Measurements from ENCODE around the gene MSL3.

Gene MSL3
- long read RNA-seq, transcript MSL3-233 (12 exons, 2,507 nt) = major isoform, 34 of 95 reads
- long read RNA-seq, transcript MSL3-201 (13 exons, 2,364 nt) = minor isoform, 10 of 95 reads
- long read RNA-seq, transcript MSL3-238 (13 exons, 2,230 nt) = minor isoform, 16 of 95 reads
- long read RNA-seq, transcript MSL3-207 (13 exons, 2,329 nt) = minor isoform, 6 of 95 reads
- long read RNA-seq, partial matches to known transcripts = 13 of 95 reads
- long read RNA-seq, other reads (novel, unspliced or antisense) = 9 of 95 reads

DNA sequence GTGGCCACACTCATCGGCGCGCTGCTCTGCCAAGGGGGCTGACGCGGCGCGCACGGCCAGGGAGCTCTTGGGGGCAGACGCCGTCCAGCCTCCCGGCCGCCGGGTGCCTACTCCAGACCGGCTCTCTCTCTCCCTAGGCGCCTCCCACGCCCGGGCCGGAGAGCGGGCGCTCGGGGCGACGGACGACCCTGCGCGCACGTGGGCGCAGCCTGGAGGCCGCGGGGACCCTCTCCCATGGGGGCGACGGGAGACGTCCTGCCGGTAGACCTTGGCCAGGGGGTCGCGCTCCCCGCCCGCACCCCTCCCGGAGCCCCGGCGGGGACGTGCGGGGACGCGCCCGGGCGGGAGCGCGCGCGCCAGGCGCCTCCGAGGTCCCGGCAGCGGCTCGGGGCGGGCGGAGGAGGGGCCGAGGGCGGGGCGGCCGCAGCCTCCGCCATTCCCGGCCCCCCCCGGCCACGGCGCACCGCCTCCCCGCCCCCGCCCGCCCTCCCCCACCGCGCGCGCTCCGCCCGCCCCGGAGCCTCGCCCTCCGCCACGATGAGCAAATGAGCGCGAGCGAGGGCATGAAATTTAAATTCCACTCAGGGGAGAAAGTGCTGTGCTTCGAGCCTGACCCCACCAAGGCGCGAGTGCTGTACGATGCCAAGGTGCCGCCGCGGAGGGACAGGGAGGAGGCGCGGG, at the start of gene MSL3:
Gene MSL3 (plus strand): TSS at position 519 of the 681 bp plus-strand sequence. CDS start 27 bp downstream, at position 546.
- no peak for TF ChIP-seq GABPA (IDR thresholded peaks at IDR 0.05; ENCODE audit: low read depth)
- TF ChIP-seq SPI1 (IDR thresholded peaks at IDR 0.05; ENCODE audit: borderline replicate concordance, low read depth) = no peak
- TF ChIP-seq REST (IDR thresholded peaks at IDR 0.05; ENCODE audit: insufficient replicate concordance, low read depth) = no peak
- TF ChIP-seq CTCF (IDR thresholded peaks at IDR 0.05; ENCODE audit: insufficient read depth, low read length) = no peak
- no peak for TF ChIP-seq POLR2AphosphoS5 (IDR thresholded peaks at IDR 0.05; ENCODE audit: low read depth)
- H3K27ac ChIP-seq (replicated peaks) = peak within 1 kb of the TSS; percentile 88
- H3K27me3 ChIP-seq (ENCODE audit: insufficient read depth, poor library complexity, severe bottlenecking) = no peaks in the 10 kb centered on the region
- DNase-seq (ENCODE audit: low read depth in 1 of 2, low spot score in 1 of 2) = no peak
- peak within 1 kb of the TSS; percentile 75 for H3K4me3 ChIP-seq (replicated peaks; ENCODE audit: insufficient read depth, low read length)

DNA sequence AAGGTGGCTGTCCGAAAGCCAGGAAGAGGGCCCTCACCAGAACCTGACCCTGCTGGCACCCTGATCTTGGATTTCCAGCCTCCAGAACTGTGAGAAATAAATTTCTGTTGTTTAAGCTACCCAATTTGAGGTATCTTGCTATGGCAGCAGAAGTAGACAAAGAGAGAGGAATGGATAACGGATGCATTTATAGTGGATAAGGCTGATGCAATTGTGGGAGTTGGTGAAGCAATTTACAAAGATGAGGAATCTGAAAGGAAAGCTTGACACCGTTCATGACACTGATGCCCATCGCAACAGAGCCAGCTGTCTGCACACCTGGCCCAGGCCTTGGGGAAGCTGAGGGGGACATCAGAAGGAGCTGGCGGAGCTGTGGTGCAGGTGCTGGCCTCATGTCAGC, 35.7 kb upstream of the MSL3 start:
- Histone ChIP-seq H3K4me3 (replicated peaks; ENCODE audit: insufficient read depth, low read length) (no peak overlapping the region), H3K27me3 (ENCODE audit: insufficient read depth, poor library complexity, severe bottlenecking) (no peaks in the 10 kb centered on the region), H3K27ac (replicated peaks) (no peak overlapping the region)
- no peak for DNase-seq (ENCODE audit: low read depth in 1 of 2, low spot score in 1 of 2)
- TF ChIP-seq GABPA (IDR thresholded peaks at IDR 0.05; ENCODE audit: low read depth) (no peak), SPI1 (IDR thresholded peaks at IDR 0.05; ENCODE audit: borderline replicate concordance, low read depth) (no peak), CTCF (IDR thresholded peaks at IDR 0.05; ENCODE audit: insufficient read depth, low read length) (no peak), POLR2AphosphoS5 (IDR thresholded peaks at IDR 0.05; ENCODE audit: low read depth) (no peak), REST (IDR thresholded peaks at IDR 0.05; ENCODE audit: insufficient replicate concordance, low read depth) (no peak)

GRCh38 chrX:11724122-11725017, 33.7 kb upstream of the MSL3 start:
- TF ChIP-seq CTCF (IDR thresholded peaks at IDR 0.05; ENCODE audit: insufficient read depth, low read length) (peak; percentile 33), SPI1 (IDR thresholded peaks at IDR 0.05; ENCODE audit: borderline replicate concordance, low read depth) (no peak), GABPA (IDR thresholded peaks at IDR 0.05; ENCODE audit: low read depth) (no peak), REST (IDR thresholded peaks at IDR 0.05; ENCODE audit: insufficient replicate concordance, low read depth) (no peak)
- H3K27ac ChIP-seq (replicated peaks) = no peak overlapping the region
- no peak overlapping the region for H3K4me3 ChIP-seq (replicated peaks; ENCODE audit: insufficient read depth, low read length)
- no peaks in the 10 kb centered on the region for H3K27me3 ChIP-seq (ENCODE audit: insufficient read depth, poor library complexity, severe bottlenecking)
- DNase-seq (ENCODE audit: low read depth in 1 of 2, low spot score in 1 of 2) = peak in 1 of 2 experiments; percentile 11
